OCI-LY1 (cell line): Measurements from ENCODE around the gene PTPRN2.

Experiments used
- H2AFZ ChIP-seq: fragments of 200-600 bp; sonication (generic), shearing (Covaris generic); 2 replicates; pipeline ENCODE4 v1.6.0; 2014; ENCODE audit warnings: antibody characterized with exemption, mild to moderate bottlenecking, low read length
- H3F3A ChIP-seq: fragments of 200-600 bp; sonication (generic), shearing (Covaris generic); 2 replicates; pipeline ENCODE4 v1.6.0; 2014; ENCODE audit warnings: mild to moderate bottlenecking, antibody characterized with exemption, low read length, moderate library complexity; ENCODE audit not compliant: insufficient read depth
- H3K27ac ChIP-seq: fragments of 200-600 bp; sonication (generic); 2 replicates; pipeline ENCODE4 v1.5.1; 2014; ENCODE audit warnings: low read length, mixed run types, mild to moderate bottlenecking, low read depth; ENCODE audit not compliant: poor library complexity, severe bottlenecking
- H3K27me3 ChIP-seq: fragments of 200-600 bp; sonication (generic); 2 replicates; pipeline ENCODE4 v1.6.0; 2014; ENCODE audit warnings: antibody characterized with exemption, mild to moderate bottlenecking, low read length, moderate library complexity; ENCODE audit not compliant: insufficient read depth
- H3K36me3 ChIP-seq: fragments of 200-600 bp; sonication (generic); 2 replicates; pipeline ENCODE4 v1.6.1; 2014; ENCODE audit warnings: mild to moderate bottlenecking, antibody characterized with exemption, low read length, moderate library complexity, mixed read lengths; ENCODE audit not compliant: insufficient read depth
- H3K4me1 ChIP-seq: fragments of 200-600 bp; sonication (generic); 2 replicates; pipeline ENCODE4 v1.5.1; 2014; ENCODE audit warnings: mild to moderate bottlenecking, low read length, moderate library complexity; ENCODE audit not compliant: insufficient read depth, severe bottlenecking
- H3K4me2 ChIP-seq: fragments of 200-600 bp; sonication (generic), shearing (Covaris generic); 2 replicates; pipeline ENCODE4 v1.6.1; 2014; ENCODE audit warnings: low read length
- H3K4me3 ChIP-seq: fragments of 200-600 bp; sonication (generic); 2 replicates; pipeline ENCODE4 v1.5.1; 2014; ENCODE audit warnings: low read length, low read depth, mild to moderate bottlenecking, mixed read lengths; ENCODE audit not compliant: poor library complexity, severe bottlenecking
- H3K79me2 ChIP-seq: fragments of 200-600 bp; shearing (Covaris generic); 2 replicates; pipeline ENCODE4 v1.6.1; 2016; ENCODE audit warnings: mixed run types, low read length, mixed read lengths; ENCODE audit not compliant: insufficient read depth
- H3K9ac ChIP-seq: fragments of 200-600 bp; sonication (generic), shearing (Covaris generic); 2 replicates; pipeline ENCODE4 v1.6.1; 2014; ENCODE audit warnings: mild to moderate bottlenecking, low read length, mixed read lengths
- H3K9me2 ChIP-seq: fragments of 200-600 bp; sonication (generic), shearing (Covaris generic); 2 replicates; pipeline ENCODE4 v1.6.1; 2014; ENCODE audit warnings: low read depth, mild to moderate bottlenecking, low read length, mixed read lengths
- H3K9me3 ChIP-seq: fragments of 200-600 bp; shearing (Covaris generic); 2 replicates; pipeline ENCODE4 v1.6.1; 2014; ENCODE audit warnings: low read length, mixed read lengths
- H4K20me1 ChIP-seq: fragments of 200-600 bp; sonication (generic), shearing (Covaris generic); 2 replicates; pipeline ENCODE4 v1.6.0; 2016; ENCODE audit warnings: mild to moderate bottlenecking, low read length; ENCODE audit not compliant: insufficient read depth
- EZH2 ChIP-seq: fragments of 200-600 bp; sonication (generic), shearing (Covaris generic); IDR thresholded peaks from 2 replicates; pipeline ENCODE4 v1.8.0; 2017; ENCODE audit warnings: borderline replicate concordance, mixed run types, mild to moderate bottlenecking, antibody characterized with exemption, low read length, moderate library complexity, mixed read lengths
- TF ChIP-seq, protein P1 (sequence below): fragments of 200-600 bp; sonication (generic), shearing (Covaris generic); IDR thresholded peaks from 2 replicates; pipeline ENCODE4 v1.5.1; 2017; ENCODE audit warnings: mild to moderate bottlenecking, antibody characterized with exemption, low read length, moderate library complexity, mixed read lengths

The PTPRN2 gene

DNA sequence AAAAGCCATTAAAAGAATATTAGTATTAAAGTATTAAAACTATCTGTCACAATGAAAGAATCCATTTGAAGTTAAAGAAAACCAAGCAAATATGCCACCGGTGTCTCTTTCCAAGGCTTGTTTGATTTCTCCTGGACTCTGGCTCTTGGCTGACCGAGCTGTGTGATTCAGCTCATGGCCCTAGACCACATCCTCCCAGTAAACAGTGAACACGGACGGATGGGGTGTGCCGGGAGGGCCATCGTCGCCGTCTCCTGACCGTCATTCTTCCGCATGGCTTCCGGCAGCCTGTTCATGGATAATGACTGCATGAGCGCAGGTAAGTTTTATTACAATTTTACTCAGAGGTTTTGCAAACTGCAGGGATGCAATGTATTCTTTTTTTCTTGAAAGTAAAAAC lies 1032.3 kb downstream of the PTPRN2 start:
- no peak overlapping the region for H3K4me3 ChIP-seq
- no peak overlapping the region for H3K9ac ChIP-seq
- H3K4me1 ChIP-seq: no peaks in the 10 kb centered on the region
- H3F3A ChIP-seq: no peaks in the 10 kb centered on the region
- H3K9me3 ChIP-seq: no peaks in the 10 kb centered on the region
- H4K20me1 ChIP-seq: no peaks in the 10 kb centered on the region
- H2AFZ ChIP-seq: no peak overlapping the region
- TF ChIP-seq EZH2: no peak
- TF ChIP-seq, protein P1, sequence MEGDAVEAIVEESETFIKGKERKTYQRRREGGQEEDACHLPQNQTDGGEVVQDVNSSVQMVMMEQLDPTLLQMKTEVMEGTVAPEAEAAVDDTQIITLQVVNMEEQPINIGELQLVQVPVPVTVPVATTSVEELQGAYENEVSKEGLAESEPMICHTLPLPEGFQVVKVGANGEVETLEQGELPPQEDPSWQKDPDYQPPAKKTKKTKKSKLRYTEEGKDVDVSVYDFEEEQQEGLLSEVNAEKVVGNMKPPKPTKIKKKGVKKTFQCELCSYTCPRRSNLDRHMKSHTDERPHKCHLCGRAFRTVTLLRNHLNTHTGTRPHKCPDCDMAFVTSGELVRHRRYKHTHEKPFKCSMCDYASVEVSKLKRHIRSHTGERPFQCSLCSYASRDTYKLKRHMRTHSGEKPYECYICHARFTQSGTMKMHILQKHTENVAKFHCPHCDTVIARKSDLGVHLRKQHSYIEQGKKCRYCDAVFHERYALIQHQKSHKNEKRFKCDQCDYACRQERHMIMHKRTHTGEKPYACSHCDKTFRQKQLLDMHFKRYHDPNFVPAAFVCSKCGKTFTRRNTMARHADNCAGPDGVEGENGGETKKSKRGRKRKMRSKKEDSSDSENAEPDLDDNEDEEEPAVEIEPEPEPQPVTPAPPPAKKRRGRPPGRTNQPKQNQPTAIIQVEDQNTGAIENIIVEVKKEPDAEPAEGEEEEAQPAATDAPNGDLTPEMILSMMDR: no peak
- no peak overlapping the region for H3K4me2 ChIP-seq
- H3K27ac ChIP-seq: no peak overlapping the region
- no peaks in the 10 kb centered on the region for H3K79me2 ChIP-seq
- peaks cover 6% of the 10 kb centered on the region for H3K27me3 ChIP-seq
- H3K9me2 ChIP-seq: no peaks in the 10 kb centered on the region
- H3K36me3 ChIP-seq: no peaks in the 10 kb centered on the region

DNA sequence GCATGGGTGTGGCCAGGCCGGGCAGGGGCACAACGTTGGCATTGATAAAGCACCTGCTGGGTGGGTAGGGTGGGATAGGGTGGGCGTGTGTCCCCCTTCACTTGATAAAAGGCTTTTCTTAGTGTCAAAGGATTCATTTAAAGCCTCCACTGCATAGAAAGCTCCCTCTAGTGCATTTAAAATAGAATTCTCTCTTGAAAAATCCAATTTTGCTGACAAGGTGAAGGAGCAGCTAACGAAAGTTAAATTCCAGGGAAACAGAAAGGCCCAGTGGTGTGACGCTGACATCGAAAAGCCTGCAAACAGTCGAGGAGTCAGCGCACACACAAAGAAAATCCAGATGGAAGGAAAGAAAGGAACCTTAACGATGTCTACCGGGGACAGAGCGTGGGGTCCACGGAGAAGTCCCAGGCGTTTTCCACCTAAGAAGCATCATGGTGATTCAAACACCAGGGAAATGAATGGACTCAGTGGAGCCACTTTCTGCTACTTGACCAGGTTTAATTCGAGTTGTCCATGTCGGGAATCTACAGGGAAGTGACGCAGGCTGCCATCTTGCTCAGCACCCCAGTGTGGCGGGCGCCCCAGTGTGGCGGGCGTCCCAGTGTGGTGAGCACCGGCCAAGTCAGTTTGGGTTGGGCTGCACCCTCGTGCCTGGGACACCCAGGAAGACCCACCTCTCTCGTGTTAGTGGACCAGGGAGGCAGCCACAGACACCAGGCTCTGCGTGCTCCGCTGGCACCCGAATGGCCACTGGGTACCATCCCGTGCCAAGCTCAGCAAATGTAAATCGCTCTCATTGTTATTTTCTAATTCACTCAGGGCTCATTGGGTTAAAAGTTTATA lies 1033.0 kb downstream of the PTPRN2 start:
- H3K9ac ChIP-seq: no peak overlapping the region
- peaks cover 5% of the 10 kb centered on the region for H3K27me3 ChIP-seq
- H3K79me2 ChIP-seq: no peaks in the 10 kb centered on the region
- no peaks in the 10 kb centered on the region for H4K20me1 ChIP-seq
- H3K4me1 ChIP-seq: no peaks in the 10 kb centered on the region
- H3K9me3 ChIP-seq: no peaks in the 10 kb centered on the region
- H3K9me2 ChIP-seq: no peaks in the 10 kb centered on the region
- TF ChIP-seq, protein P1: no peak
- no peak for TF ChIP-seq EZH2
- no peak overlapping the region for H3K27ac ChIP-seq
- no peaks in the 10 kb centered on the region for H3K36me3 ChIP-seq
- H3K4me2 ChIP-seq: no peak overlapping the region
- no peak overlapping the region for H3K4me3 ChIP-seq
- H3F3A ChIP-seq: no peaks in the 10 kb centered on the region
- H2AFZ ChIP-seq: no peak overlapping the region

DNA sequence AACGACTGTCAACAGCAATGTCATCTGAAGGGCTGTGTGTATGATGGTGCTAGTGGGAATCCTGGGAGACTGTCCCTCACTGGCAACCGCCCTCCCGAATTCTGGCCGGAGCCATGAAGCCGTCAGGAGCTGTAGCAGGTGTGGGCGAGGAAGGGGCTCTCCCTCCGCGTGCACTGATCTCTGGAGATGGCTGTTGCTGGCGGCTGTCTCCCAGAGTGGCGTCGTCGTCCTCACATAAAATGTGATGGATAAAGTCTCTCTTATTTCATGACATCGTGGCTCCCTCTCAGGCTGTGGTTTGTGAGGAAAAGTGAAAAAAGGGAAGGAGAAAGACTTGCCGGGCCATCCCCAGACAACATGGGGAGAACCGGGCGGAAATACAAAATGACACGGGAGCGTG lies 1034.4 kb downstream of the PTPRN2 start:
- no peaks in the 10 kb centered on the region for H3K9me3 ChIP-seq
- H3K79me2 ChIP-seq: no peaks in the 10 kb centered on the region
- H3K4me2 ChIP-seq: no peak overlapping the region
- H3F3A ChIP-seq: no peaks in the 10 kb centered on the region
- no peaks in the 10 kb centered on the region for H3K9me2 ChIP-seq
- TF ChIP-seq, protein P1: no peak
- no peak for TF ChIP-seq EZH2
- H3K4me3 ChIP-seq: no peak overlapping the region
- no peak overlapping the region for H2AFZ ChIP-seq
- H3K27ac ChIP-seq: no peak overlapping the region
- H3K4me1 ChIP-seq: no peaks in the 10 kb centered on the region
- H3K9ac ChIP-seq: no peak overlapping the region
- H3K36me3 ChIP-seq: no peaks in the 10 kb centered on the region
- no peaks in the 10 kb centered on the region; the same call in 1 of the 2 replicates for H3K27me3 ChIP-seq
- no peaks in the 10 kb centered on the region for H4K20me1 ChIP-seq
